ENCODE results near the gene UBL4B.

Gene UBL4B

GRCh38 chr1:110155878-110156522 lies 43.8 kb downstream of the UBL4B start:
- no peak for TF ChIP-seq CTCF (IDR thresholded peaks at IDR 0.05; ENCODE audit: unreplicated experiment in 3 of 3)
- Mint-ChIP-seq H3K4me1 (no peaks in the 10 kb centered on the region), H3K4me3 (no peak overlapping the region), H3K9me3 (peaks cover 8% of the 10 kb centered on the region), H3K27me3 (ENCODE audit: low read depth) (peaks cover 76% of the 10 kb centered on the region), H3K27ac (no peak overlapping the region), H3K36me3 (ENCODE audit: low read depth) (no peaks in the 10 kb centered on the region)

DNA sequence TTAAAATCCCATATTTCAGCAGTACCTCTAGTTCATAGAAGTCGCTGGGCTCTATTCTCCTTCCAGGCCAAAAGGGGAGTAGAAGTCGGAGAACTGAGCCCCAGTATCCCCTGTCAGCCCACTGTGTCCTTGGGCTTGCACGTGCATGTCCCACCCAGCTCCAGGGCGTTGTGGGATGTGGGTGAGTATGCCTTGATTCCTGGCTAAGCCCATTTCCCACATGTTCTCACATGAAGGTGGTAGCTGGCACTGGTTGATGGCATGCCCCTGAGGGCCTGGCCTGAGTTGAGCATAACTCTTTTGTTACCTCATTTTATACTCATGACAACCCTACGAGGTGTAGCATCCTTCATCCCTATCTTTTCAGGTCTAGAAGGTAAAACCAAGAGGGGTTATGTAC lies 46.0 kb downstream of the UBL4B start:
- Mint-ChIP-seq H3K4me3 (no peak overlapping the region), H3K27ac (no peak overlapping the region), H3K36me3 (ENCODE audit: low read depth) (no peaks in the 10 kb centered on the region), H3K27me3 (ENCODE audit: low read depth) (peaks cover 68% of the 10 kb centered on the region), H3K4me1 (no peaks in the 10 kb centered on the region), H3K9me3 (peaks cover 5% of the 10 kb centered on the region)
- TF ChIP-seq CTCF (IDR thresholded peaks at IDR 0.05; ENCODE audit: unreplicated experiment in 3 of 3): no peak

- H3K9me3 Mint-ChIP-seq: peaks cover 5% of the 10 kb centered on the region
- TF ChIP-seq CTCF (IDR thresholded peaks at IDR 0.05; ENCODE audit: unreplicated experiment in 3 of 3): no peak
- no peak overlapping the region for H3K4me3 Mint-ChIP-seq
- H3K27ac Mint-ChIP-seq: no peak overlapping the region
- H3K27me3 Mint-ChIP-seq (ENCODE audit: low read depth): peaks cover 69% of the 10 kb centered on the region
- H3K4me1 Mint-ChIP-seq: no peaks in the 10 kb centered on the region
- H3K36me3 Mint-ChIP-seq (ENCODE audit: low read depth): no peaks in the 10 kb centered on the region
These were observed 46.9 kb downstream of the UBL4B start for GRCh38 chr1:110159168-110159567.

- H3K9me3 Mint-ChIP-seq: peaks cover 5% of the 10 kb centered on the region
- H3K4me1 Mint-ChIP-seq: peaks cover 4% of the 10 kb centered on the region
- H3K27ac Mint-ChIP-seq: no peak overlapping the region
These were observed 48.4 kb downstream of the UBL4B start for GRCh38 chr1:110160538-110161100.

DNA sequence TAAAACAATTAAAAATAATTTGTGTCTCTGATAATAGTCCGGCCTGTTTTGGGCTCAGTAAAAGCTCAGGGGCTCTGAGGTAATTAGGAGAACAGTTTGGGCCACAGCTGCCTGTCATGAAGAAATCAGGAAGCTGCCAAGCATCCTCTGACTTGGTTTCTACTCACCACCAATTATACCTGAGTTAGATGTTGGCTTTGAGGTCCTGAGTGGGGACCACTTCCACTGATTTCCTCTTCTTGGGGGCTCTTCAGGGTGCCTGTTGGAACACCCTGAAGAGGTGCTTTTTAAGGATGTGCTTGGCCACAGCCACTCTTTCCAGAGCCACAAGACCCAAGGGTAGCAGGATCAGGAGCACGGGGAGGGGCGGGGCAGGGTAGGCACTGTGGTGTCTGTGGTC lies 48.9 kb downstream of the UBL4B start:
- Mint-ChIP-seq H3K4me3 (no peak overlapping the region), H3K36me3 (ENCODE audit: low read depth) (no peaks in the 10 kb centered on the region), H3K27ac (no peak overlapping the region), H3K9me3 (peaks cover 5% of the 10 kb centered on the region), H3K4me1 (peaks cover 4% of the 10 kb centered on the region), H3K27me3 (ENCODE audit: low read depth) (peaks cover 66% of the 10 kb centered on the region)
- TF ChIP-seq CTCF (IDR thresholded peaks at IDR 0.05; ENCODE audit: unreplicated experiment in 3 of 3): no peak

More at GRCh38 chr1:110160538-110161100, 48.4 kb downstream of the UBL4B start:
- no peak for TF ChIP-seq CTCF (IDR thresholded peaks at IDR 0.05; ENCODE audit: unreplicated experiment in 3 of 3)
- Mint-ChIP-seq H3K4me3 (no peak overlapping the region), H3K36me3 (ENCODE audit: low read depth) (no peaks in the 10 kb centered on the region), H3K27me3 (ENCODE audit: low read depth) (peaks cover 66% of the 10 kb centered on the region)

DNA sequence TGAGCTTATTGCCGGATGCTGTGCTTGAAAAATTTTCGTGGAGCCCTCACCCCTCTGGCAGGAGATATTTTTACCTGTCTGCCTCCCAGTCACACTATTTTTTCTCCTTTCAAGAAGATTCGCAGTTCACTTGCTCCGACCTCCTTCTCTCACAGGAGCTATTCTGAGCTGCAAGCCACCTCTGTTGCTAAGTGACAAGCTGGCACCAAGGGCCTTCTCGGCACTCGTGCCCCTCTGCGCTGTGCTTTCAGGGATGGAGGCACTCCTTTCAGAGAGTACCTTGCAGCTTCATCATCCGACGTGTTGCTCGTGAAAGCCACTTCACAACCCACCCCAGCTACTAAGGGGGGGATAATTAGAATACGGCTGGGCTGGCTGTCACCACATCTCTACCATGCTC lies 49.6 kb downstream of the UBL4B start:
- H3K27me3 Mint-ChIP-seq (ENCODE audit: low read depth): peaks cover 67% of the 10 kb centered on the region
- H3K4me1 Mint-ChIP-seq: peaks cover 4% of the 10 kb centered on the region
- TF ChIP-seq CTCF (IDR thresholded peaks at IDR 0.05; ENCODE audit: unreplicated experiment in 3 of 3): no peak

More for the DNA sequence above, 49.6 kb downstream of the UBL4B start:
- H3K27ac Mint-ChIP-seq: no peak overlapping the region
- no peak overlapping the region for H3K4me3 Mint-ChIP-seq
- no peaks in the 10 kb centered on the region for H3K36me3 Mint-ChIP-seq (ENCODE audit: low read depth)
- peaks cover 5% of the 10 kb centered on the region for H3K9me3 Mint-ChIP-seq
